Skin of body (tissue), 2 donors: ENCODE data around the gene MATN4. TPM values are rescaled to one million over a fixed set of nuclear protein-coding genes. Genes with fewer than 3 reads are reported as not detected.
"Not testable (repeated sequence)": the region's sequence is repeated elsewhere in the genome, so short reads cannot be mapped to it uniquely, and the experiment has no call there.

ENCODE experiments used
- DNase-seq: peaks from one replicate; lab custom pipeline; 2025; lab: John Stamatoyannopoulos, UW
- total RNA-seq: library from RNA; depleted of rRNA; stranded (reverse); fragments of >200 nt; gene quantifications from one replicate; pipeline ENCODE4 v1.2.3, GENCODE V29; 2014

Gene MATN4, protein sequence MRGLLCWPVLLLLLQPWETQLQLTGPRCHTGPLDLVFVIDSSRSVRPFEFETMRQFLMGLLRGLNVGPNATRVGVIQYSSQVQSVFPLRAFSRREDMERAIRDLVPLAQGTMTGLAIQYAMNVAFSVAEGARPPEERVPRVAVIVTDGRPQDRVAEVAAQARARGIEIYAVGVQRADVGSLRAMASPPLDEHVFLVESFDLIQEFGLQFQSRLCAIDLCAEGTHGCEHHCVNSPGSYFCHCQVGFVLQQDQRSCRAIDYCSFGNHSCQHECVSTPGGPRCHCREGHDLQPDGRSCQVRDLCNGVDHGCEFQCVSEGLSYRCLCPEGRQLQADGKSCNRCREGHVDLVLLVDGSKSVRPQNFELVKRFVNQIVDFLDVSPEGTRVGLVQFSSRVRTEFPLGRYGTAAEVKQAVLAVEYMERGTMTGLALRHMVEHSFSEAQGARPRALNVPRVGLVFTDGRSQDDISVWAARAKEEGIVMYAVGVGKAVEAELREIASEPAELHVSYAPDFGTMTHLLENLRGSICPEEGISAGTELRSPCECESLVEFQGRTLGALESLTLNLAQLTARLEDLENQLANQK
- 0.99 TPM for total RNA-seq

DNA sequence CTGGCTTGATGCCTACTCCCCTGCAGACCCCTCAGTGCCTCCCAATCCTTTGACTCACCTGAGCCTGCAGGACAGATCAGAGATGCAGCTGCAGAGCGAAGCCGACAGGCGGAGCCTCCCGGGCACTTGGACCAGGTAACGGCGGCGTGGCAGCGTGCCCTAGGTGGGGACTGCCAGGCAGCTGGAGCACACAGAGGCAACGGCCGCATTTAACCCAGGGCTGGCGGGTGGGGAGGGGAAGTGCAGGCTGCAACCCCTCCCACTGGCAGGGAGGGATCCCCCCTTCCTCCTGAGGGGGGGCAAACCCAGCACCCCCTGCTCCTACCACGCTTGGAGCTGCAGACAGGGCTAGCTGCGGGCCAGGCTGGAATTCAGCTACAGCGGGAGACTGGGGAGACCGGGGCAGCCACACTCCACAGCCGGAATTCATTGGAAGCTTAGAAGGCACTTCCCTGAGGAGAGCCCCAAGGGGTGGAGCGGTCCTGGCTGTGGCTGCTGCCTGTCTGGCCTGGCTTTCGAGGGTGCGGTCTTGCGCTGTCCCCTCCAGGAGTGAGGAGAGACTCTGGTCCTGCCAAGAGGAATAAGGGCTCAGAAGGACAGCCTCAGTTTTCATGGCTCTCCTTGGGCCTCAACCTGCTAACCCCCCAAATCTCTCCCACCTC lies at the start of gene MATN4:
TSS of gene MATN4 (minus strand) at position 183 of the 662 bp plus-strand sequence. CDS start 2,717 bp downstream, outside the sequence.
- DNase-seq, result no peak

DNA sequence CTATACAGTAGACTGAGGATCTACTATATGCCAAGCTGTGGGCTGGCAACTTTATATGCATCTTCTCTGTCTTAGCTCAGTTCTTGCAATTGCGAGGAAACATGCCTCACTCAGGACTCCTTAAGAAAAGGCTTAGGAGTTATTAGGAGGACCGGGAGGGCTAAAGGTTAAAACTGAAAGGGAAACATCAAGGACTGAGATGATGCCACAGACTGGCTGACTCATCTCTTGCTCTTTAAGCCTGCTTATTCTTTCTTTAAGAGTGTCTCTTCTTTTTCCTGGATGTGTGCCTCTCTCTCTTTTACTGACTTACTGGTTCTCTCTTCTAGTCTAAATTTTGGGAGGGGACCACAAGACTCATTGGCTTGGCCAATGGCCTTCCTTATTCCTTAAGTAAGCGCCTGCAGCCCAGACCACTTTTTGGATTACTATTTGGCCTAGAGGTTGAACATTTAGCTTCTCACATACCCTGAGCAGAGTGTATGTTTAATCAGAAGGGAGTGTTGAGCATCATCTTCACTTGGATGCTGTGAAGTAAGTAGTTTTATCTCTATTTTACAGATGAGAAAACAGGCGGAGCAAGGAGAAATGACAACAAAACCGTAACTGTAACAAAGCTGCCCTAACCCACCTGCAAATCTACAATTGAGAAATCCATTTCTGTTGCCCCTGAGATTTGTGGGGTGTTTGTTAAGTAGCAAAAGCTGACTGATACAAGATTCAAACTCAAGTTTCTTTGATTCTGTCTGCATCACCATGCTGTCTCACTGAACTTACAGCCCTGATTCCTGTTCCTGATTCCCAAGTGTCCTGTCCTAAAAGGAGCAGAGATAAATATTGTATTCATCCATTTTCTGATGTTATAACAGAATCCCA lies 47.3 kb upstream of the MATN4 start:
- DNase-seq, result no peak

DNA sequence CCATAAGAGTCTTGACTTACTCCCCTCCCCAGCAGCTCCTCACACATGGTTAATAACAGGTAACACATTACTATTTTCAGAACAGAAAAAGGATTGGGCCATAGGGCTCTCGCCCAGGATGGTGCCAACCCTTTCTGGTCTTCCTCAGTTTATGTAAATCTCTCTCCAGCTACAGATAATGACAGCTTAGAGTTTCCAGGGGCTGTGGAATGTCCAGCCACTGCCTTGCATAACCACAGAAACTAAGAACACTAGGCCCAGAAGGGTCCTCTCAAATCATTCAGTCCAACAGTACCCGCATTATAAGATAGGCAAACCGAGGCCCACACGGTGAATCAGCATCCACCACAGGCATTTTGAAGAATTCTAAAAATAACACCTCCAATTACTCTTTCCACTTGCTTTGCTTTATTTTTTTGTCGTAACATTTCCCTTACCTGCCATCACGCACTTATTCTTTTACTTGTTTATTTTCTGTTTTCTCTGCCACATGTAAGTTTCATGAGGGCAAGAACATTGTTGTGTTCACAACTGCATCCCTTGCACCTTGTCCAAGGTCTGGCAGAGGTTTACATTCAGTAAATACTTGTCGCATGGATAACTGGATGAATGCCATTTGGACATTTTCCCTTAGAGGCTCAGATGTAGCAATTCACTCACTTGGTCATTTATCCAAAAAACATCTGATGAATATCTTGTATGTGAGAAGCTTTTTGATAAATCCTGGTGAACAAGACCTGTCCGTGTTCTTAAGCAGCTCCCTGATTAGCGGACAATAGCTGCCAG lies 46.5 kb upstream of the MATN4 start:
- no peak for DNase-seq

DNA sequence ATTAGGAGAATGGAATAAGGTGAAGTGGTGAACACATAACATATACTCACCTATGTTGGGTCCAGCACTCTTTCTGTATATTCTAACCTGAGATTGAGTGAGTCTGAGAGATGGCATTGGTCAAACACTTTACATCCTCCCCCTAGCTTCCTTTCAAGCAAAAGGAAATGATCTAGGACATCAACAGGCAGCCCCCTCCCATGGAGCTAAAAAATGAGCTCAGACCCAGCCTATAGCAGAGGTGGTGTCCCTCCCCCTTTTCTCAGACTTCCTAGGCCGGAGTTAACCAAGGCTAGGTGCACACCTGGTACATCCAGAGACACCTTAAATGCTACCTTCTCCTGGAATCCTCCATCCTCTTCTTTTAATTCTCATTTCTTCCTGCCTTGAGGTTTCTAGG lies 45.6 kb upstream of the MATN4 start:
- no peak for DNase-seq

DNA sequence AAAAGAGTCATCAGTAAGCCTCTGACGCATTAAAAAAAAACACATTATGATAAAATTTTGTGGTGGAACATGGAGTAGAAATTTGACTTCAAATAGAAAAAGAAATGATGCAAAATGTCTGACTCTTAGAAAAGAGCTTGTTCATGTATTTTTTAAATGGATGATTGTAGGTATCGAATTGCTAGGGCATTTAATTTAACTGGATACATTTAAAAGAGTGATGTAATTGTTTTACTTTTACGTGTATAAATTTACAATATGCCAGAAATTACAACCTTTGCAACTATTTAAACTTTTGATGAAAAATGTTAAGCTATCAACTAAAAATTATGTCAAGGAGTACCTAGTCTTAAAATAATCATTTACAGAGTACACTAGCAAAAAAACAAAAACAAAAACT lies 44.6 kb upstream of the MATN4 start:
- DNase-seq, result no peak

DNA sequence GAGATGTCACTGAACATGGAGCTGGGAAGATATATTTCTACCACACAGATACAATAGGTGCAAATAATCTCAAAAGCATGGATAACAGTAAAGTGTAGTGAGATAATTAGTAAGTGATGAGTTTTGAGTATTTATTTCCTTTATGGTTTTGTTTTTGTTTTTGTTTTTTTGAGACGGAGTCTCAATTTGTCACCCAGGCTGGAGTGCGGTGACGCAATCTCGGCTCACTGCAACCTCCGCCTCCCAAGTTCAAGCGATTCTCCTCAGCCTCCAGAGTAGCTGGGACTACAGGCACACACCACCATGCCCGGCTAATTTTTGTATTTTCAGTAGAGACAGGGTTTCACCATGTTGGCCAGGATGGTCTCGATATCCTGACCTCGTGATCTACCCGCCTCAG lies 42.7 kb upstream of the MATN4 start:
- not testable (repeated sequence) for DNase-seq

DNA sequence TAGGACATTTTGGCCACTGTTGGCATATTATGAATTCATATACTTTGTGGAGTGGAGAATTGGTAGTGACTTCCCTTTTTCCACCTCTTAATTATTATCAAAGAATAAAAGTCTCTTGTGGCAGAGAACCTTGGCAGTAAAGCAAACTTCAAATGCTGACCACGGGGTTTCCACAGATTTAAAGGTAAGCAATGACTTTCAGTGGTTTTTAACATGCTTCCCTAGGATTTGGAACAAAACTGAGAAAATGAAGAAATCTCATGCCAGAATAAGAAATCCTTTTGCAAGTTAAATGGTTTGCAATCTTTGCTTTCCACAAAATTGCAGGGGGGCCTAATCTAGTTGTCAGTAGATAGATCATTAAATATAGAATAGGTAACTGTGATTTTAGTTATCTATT lies 42.1 kb upstream of the MATN4 start:
- no peak for DNase-seq

DNA sequence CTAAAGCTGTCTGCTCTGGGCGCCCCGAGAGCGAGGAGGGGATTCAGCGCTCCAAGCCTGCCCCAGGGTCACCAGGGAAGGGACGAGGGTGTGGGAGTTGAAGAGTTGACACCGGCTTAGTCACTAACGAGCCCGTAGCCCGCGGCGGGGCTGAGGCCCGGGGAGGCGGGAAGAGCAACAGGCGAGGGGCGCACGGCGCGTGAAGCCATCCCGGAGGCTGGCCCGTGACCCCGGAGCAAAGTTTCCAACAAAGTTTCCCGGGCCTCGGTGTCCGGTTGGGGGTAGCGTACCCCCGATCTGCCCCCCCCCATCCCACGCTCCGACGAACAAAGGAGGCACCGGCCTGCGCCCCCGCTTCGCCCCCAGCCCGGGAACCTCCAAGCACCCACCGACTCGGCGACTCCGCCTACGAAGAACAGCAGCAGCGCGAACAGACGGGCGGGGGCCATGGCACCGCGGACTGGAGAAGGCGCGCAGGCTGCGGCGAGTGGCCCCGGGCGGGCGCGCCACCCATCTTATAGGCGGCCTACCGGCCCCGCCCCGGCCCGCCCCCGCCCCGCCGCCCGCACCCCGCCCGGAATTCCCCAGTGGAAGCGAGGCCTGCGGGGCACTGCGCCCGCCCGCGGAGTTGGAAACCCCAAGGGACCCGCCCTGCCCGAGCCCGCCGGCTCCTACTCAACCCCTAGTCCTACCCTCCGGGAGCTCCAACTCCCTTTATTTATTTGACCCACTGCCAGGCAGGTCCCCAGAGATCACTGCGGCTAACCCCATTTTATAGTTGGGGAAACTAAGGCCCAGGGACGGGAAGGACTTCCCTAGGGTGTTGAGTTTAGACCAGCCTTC lies 40.1 kb upstream of the MATN4 start, which contains the start of gene SDC4:
TSS of gene SDC4 (minus strand) at position 489 of the 843 bp plus-strand sequence. CDS start at position 449, 40 bp downstream.
- no peak for DNase-seq

DNA sequence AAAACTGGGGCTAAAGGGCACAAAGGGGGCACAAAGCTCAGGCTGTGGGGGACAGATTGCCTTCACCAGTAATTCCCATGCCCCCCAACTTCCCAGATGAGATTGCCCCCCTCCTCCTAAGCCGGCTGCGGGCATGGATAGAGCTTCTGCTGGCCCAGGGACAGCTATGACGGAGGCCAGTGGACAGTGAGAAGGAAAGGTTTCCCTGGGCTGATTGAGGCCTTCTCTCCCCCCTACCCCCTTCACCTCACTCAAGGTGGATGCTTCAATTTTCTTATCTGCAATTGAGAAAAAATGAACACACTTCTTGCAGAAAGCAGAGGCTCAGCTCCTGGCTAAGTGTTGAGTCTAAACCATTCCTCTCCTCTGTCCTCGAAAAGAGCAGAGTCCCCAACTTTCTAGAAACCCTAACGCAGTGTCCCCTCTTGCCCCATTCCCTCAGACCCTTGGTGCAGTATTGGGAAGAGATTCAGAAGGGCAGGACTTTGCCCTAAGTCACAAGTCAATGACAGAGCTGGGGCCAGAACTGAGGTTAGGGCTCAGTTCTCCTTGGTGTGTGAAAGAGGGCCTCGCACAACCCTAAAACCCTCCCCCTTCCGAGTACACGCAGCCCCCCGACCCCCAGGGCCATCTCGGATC lies 39.3 kb upstream of the MATN4 start:
- no peak for DNase-seq

DNA sequence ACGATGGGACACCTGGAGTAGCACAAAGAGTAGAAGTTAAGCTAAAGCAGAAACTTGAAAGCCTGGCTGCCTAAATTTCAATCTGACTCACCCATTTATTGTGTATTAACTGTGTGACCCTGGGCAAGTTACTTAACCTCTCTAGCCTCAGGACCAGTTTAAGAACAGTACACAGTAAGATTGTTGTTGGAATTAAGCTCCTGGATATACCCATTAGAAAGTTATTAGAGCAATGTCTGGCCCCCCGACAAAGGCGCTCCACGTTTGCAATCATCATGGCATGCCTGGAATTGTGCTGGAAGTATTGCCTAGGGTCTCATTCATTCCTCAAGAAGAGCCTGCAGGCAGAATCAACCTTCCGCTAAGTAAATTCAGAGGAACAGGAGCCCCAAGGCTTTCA lies 38.8 kb upstream of the MATN4 start:
- no peak for DNase-seq

DNA sequence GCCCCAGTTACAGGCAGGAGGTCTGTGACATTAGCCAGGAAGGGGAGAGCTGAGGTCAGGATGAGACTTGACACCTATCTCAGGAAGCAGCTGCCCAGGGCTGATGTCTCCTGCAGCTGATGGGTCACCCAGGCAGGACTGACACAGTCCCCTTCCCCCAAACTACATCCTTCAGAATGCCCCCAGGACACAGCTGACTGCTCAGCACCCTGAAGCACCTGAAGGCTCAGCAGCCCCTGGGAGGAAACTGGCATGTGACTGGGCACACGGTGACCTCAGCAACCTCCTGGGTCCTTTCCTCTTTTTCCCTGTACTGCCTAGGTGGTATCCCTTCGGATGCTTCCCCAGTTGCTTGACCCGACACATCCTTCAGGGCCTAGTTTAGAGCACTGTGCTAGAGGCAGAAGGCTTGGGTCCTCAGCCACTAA lies 38.2 kb upstream of the MATN4 start:
- no peak for DNase-seq

DNA sequence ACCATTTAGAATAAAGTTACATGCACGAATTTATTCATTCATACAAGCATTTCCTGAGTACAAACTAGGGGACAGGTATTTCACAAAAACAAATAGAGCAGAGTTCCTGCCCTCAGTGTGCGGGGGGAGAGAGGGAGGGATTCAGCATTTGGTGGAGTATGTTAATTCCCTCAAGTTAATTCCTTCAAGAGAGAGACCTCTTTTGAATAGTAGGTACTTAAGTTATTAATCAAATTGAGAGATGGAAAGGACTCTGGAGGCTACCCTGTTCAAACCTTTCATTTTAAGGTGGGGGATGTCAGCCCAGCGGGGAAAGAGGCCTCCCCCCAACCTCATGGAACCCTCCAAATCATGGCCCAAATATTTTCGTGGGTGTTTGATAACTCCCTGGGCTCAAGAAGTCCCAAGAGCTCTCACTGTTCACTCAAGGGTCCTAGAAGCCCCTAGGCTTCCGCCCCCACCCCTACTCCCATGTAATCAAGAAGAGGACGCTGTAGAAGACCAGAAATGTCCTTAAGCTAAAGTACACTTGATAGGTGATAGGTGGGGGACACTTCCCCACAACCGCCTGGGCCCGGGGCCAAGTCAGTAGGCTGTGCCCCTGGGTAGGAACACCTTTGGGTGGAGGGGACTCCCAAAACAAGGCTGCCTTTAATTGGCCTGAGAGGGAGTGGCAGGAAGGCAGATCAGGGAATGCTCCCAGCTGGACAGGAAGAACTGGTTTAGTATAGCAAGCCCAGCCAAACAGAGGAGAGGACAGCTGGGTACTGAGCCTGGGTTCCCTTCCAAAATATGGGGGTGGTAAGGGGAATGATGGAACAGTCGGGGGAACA lies 37.2 kb upstream of the MATN4 start:
- DNase-seq, result no peak

DNA sequence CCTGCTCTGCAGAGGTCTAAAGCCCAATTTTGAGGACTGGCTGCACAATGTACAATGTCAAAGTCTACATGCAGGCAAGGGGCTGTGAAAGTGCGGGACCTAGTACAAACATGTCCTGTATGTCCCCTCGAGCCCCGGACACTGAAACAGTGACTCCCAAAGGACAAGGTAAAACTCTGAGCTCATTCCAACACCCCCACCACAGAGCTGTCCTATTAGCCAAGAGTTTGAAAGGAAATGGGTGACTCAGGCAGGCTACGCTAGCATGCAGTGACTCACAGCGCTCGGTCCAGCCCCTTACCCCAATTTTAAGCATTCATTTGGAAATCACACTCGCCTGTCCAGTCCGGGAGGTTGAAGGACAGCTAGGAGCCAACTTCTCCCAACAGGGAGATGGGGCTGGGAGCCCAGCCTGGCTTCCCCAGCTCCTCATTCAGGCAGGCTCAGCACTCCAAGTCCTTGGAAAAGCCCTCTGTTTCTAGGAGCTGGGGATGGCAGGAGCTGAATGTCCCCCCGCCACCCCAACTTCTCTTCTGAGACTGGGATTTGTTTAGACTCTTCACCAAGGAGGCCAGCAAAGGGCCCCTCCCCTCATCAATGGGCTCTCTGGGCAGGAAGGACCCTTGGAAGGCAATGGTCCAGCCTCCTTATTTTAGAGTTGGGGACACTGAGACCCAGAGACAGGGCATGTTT lies 36.2 kb upstream of the MATN4 start:
- no peak for DNase-seq

DNA sequence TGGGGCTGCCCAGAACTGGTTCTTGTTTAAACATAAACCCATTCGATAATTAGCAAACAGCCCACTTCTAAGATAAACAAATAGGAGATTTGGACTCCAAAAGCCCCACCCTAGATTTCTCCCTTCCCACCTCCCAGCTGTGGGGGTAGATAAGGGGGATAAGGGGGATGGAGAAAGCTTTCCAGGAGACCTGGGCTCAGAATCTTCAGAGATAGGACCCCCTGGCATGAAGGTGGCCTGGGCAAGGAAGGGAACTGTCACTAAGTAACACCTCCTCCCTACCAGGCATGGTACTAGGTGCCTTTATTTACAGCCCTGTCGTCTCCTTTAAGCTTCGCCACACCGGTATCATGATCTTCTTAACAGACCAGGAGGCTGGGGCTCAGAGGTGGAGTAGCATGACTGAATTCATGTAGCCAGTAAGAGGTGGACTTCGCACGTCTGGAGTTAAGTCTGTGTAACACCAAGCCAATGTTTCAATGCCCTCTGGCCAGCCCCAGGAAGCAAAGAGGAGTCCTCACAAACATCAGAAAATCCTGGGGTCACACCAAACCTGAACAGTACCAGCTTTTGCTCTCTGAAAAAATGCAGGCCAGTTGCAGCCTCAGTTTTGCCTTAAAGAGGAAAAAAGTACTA lies 35.6 kb upstream of the MATN4 start:
- DNase-seq, result no peak

DNA sequence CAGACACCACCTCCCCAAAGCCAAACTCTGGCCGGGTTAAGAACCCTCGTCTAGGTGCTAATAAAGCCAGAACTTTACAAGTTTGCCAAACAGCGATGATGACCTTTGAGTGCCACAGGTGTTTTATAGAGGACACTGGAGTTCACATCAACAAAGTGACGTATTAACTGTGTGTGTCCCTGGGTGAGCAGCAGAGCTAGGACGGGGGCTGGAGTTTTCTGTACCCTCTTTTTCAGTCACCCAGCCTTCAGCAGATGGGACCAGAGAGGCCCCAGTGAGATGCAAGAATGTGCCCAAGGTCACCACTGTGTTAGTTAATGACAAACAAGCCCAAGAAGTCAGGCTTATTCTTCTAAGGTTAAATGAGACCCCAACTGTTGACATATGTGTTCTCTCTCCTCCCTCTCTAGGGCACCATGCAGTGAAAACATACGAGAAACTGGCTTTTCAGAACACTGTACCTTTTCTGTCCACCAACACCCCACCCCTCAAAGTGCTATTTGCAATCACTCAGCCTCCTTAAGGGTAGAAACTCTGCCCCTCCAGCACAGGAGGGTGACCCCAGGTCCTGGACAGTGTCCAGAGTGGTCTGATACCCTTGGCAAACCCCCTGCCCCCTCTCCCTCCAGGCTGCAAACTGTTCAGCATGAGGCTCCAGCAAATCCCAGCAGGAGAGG lies 34.9 kb upstream of the MATN4 start:
- DNase-seq, result no peak
